ENCODE data around the gene KRT27. TPM values are rescaled to one million over a fixed set of nuclear protein-coding genes. Genes with fewer than 3 reads are reported as not detected.

Gene KRT27
- total RNA-seq, 1 experiment from 2014 or later, result not detected

DNA sequence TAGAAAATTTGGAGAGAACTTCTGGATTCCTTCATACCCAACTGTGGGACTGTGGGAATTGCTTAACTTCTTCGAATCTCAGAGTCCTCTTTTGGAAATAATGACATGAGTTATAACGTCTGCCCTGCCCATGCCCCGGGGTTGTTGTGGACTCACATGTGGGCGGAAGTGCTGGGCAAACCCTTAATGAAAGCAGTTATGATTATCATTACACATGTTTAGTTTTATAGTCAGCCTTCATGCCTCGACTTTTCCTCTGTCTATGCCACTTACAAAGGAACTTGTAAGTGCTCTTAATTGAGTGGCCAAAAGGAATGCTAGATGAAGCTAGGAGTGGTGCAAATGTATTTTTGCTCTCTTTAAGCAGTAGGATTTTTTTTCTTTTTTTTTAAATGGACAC, 3.9 kb downstream of the KRT27 start:
- CTCF ChIA-PET, result interaction anchor here (0.5 to 1.6 kb wide), 7 partner anchors 11 to 912 kb away, joined by 3 read pairs; partner anchors contain the start of gene KRT25
- intact Hi-C loops (cut with micrococcal nuclease; ENCODE audit: unreplicated experiment), result no loop called here
- Mint-ChIP-seq H3K27me3 (ENCODE audit: unreplicated experiment) (peaks cover 69% of the 10 kb centered on the region), H3K9me3 (ENCODE audit: low read depth, unreplicated experiment) (no peaks in the 10 kb centered on the region), H3K4me3 (ENCODE audit: low read depth, unreplicated experiment) (no peak overlapping the region), H3K4me1 (ENCODE audit: low read depth, unreplicated experiment) (no peaks in the 10 kb centered on the region), H3K36me3 (ENCODE audit: insufficient read depth, unreplicated experiment) (no peaks in the 10 kb centered on the region), H3K27ac (ENCODE audit: unreplicated experiment) (no peak overlapping the region)
- BruUV-seq (replicated peaks), result no TSS peak
- TF ChIP-seq CTCF (IDR thresholded peaks at IDR 0.05; ENCODE audit: unreplicated experiment), result no peak
- no peak for DNase-seq

- intact Hi-C loops (cut with micrococcal nuclease; ENCODE audit: unreplicated experiment), result no loop called here
- Mint-ChIP-seq H3K27me3 (ENCODE audit: unreplicated experiment) (peaks cover 68% of the 10 kb centered on the region), H3K9me3 (ENCODE audit: low read depth, unreplicated experiment) (no peaks in the 10 kb centered on the region), H3K4me1 (ENCODE audit: low read depth, unreplicated experiment) (no peaks in the 10 kb centered on the region), H3K27ac (ENCODE audit: unreplicated experiment) (no peak overlapping the region), H3K36me3 (ENCODE audit: insufficient read depth, unreplicated experiment) (no peaks in the 10 kb centered on the region), H3K4me3 (ENCODE audit: low read depth, unreplicated experiment) (no peak overlapping the region)
- BruUV-seq (replicated peaks), result no TSS peak
- DNase-seq, result no peak
- TF ChIP-seq CTCF (IDR thresholded peaks at IDR 0.05; ENCODE audit: unreplicated experiment), result no peak
- CTCF ChIA-PET, result interaction anchor here (0.6 to 1.8 kb wide), 7 partner anchors 11 to 912 kb away, joined by 3 to 5 read pairs (median 3); no protein-coding TSS in a partner anchor
These were observed 4.4 kb downstream of the KRT27 start for GRCh38 chr17:40777971-40778370.

DNA sequence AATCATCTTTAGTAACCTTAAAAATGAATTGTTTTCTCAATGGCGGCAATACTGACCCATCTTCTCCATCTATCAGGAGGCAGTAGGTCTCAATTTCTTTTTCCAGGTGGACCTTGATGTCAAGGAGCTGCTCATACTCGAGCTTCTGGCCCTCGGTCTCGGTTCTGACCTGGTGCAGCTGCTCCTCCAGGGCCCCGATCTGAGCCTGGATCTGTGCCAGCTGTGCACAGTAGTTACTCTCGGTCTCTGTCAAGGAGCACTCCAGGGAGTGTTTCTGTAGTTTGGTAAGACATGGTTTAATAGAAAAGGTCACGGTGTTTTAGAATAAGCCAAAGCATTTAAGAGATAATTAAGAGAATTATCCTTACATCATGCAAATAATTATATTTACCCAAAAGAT, 4.9 kb downstream of the KRT27 start:
- Mint-ChIP-seq H3K27ac (ENCODE audit: unreplicated experiment) (no peak overlapping the region), H3K9me3 (ENCODE audit: low read depth, unreplicated experiment) (no peaks in the 10 kb centered on the region), H3K4me1 (ENCODE audit: low read depth, unreplicated experiment) (no peaks in the 10 kb centered on the region), H3K36me3 (ENCODE audit: insufficient read depth, unreplicated experiment) (no peaks in the 10 kb centered on the region), H3K4me3 (ENCODE audit: low read depth, unreplicated experiment) (no peak overlapping the region), H3K27me3 (ENCODE audit: unreplicated experiment) (peaks cover 68% of the 10 kb centered on the region)
- no peak for DNase-seq
- CTCF ChIA-PET, result interaction anchor here (0.6 to 1.8 kb wide), 9 partner anchors 8 to 911 kb away, joined by 3 to 5 read pairs (median 3); no protein-coding TSS in a partner anchor
- TF ChIP-seq CTCF (IDR thresholded peaks at IDR 0.05; ENCODE audit: unreplicated experiment), result no peak
- BruUV-seq (replicated peaks), result no TSS peak
- intact Hi-C loops (cut with micrococcal nuclease; ENCODE audit: unreplicated experiment), result no loop called here

DNA sequence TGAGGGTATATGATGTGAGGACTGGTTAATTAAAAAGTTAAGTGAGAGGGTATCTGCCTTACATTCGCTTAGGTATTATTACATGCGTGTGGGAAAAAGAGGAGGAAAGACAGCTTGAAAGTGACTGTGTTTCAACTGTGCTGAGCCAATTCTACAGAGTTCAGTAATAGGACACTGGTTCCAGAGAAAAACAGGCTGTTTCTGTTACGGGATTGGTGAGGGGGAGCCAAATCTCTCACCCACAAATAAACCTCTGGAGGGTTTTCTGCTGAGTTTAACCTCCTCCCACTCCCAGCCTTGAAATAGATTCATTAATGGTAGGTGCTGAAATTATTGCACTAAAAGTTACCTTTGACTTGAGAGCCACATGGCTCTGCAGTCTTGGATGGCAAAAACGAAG, 6.4 kb downstream of the KRT27 start:
- no peak for DNase-seq
- intact Hi-C loops (cut with micrococcal nuclease; ENCODE audit: unreplicated experiment), result no loop called here
- H3K27me3 Mint-ChIP-seq (ENCODE audit: unreplicated experiment), result peaks cover 83% of the 10 kb centered on the region
- no peak overlapping the region for H3K27ac Mint-ChIP-seq (ENCODE audit: unreplicated experiment)
- no peak for TF ChIP-seq CTCF (IDR thresholded peaks at IDR 0.05; ENCODE audit: unreplicated experiment)
- no peaks in the 10 kb centered on the region for H3K36me3 Mint-ChIP-seq (ENCODE audit: insufficient read depth, unreplicated experiment)
- CTCF ChIA-PET, result interaction anchor here (0.5 to 1.8 kb wide), 6 partner anchors 10 to 1141 kb away, joined by 3 to 5 read pairs (median 4); no protein-coding TSS in a partner anchor
- H3K4me3 Mint-ChIP-seq (ENCODE audit: low read depth, unreplicated experiment), result no peak overlapping the region
- BruUV-seq (replicated peaks), result no TSS peak
- no peaks in the 10 kb centered on the region for H3K9me3 Mint-ChIP-seq (ENCODE audit: low read depth, unreplicated experiment)
- no peaks in the 10 kb centered on the region for H3K4me1 Mint-ChIP-seq (ENCODE audit: low read depth, unreplicated experiment)

Measured in Calu3 (cell line).